Heart left ventricle (tissue), 16 donors: ENCODE results near the gene MAML3. TPM values are rescaled to one million over a fixed set of nuclear protein-coding genes. Genes with fewer than 3 reads are reported as not detected.

ENCODE experiments used
- ATAC-seq, 4 donors: fragments of 200-7000 bp; cut with Tn5 transposase; one replicate each; pipeline ENCODE4 v1.9.1; 2020 to 2022; ENCODE audit warnings: moderate library complexity in 4 of 4, mild to moderate bottlenecking in 3 of 4, moderate number of reproducible peaks in 1 of 4
- DNase-seq, 5 donors: peaks; one replicate each; pipeline ENCODE4 v3.0.0-alpha.2; 2020
- H3K27ac ChIP-seq, 12 donors: fragments of 200-600 bp; sonication (generic) in 4 of 12; one replicate each; pipeline versions ENCODE4 v1.5.0 to v1.8.0; 2016 to 2022; ENCODE audit warnings: mild to moderate bottlenecking in 2 of 12
- H3K27me3 ChIP-seq, 9 donors: fragments of 200-600 bp; sonication (generic) in 2 of 9; one replicate each; pipeline versions ENCODE4 v1.5.1 to v1.8.0; 2016 to 2022; ENCODE audit warnings: mild to moderate bottlenecking in 3 of 9
- H3K36me3 ChIP-seq, 9 donors: fragments of 200-600 bp; sonication (generic) in 2 of 9; one replicate each; pipeline versions ENCODE4 v1.5.0 to v1.8.0; 2018 to 2022; ENCODE audit warnings: mild to moderate bottlenecking in 2 of 9
- H3K4me1 ChIP-seq, 12 donors: fragments of 200-600 bp; sonication (generic) in 4 of 12; one replicate each; pipeline versions ENCODE4 v1.5.0 to v1.8.0; 2016 to 2022; ENCODE audit warnings: mild to moderate bottlenecking in 3 of 12
- H3K4me3 ChIP-seq, 12 donors: fragments of 200-600 bp; sonication (generic) in 4 of 12; one replicate each; pipeline versions ENCODE4 v1.5.0 to v1.8.0; 2017 to 2022; ENCODE audit warnings: mild to moderate bottlenecking in 9 of 12, moderate library complexity in 4 of 12
- H3K9me3 ChIP-seq, 12 donors: fragments of 200-600 bp; sonication (generic) in 4 of 12; one replicate each; pipeline versions ENCODE4 v1.5.0 to v1.8.0; 2016 to 2022; ENCODE audit warnings: mild to moderate bottlenecking in 1 of 12
- POLR2A ChIP-seq, 2 donors: fragments of 450-650 bp; IDR thresholded peaks; one replicate each; pipeline ENCODE4 v1.6.1; 2017; ENCODE audit warnings: antibody characterized with exemption in 2 of 2, mild to moderate bottlenecking in 2 of 2, moderate library complexity in 2 of 2
- WGBS, 4 donors: extraction: QIAGEN DNeasy Blood & Tissue Kit in 2 of 4; methylation state at CpG; one replicate each; pipeline versions ENCODE4 v1.1.5 to v1.1.7; 2013 to 2018; 5-methylcytosine and 5-hydroxymethylcytosine counted together
- intact Hi-C, 10 donors: fragments of 100-400 bp; cut with DNase I; formaldehyde crosslinking; loops; one replicate each; pipeline versions ENCODE4 v1.11.1 to v1.14.2; 2022
- polyA plus RNA-seq, 2 donors: library from polyadenylated mRNA; stranded (reverse); fragments of 200-250 nt; gene quantifications; one replicate each; pipeline ENCODE4 v1.2.3, GENCODE V29; 2013
- total RNA-seq, 9 donors: library from RNA; depleted of rRNA in 2 of 9; stranded (reverse); fragments of >200 nt in 2 of 9; fragmentation: NEBNext Ultra II Directional in 3 of 9; extraction: Animal tissue kit (Norgen Biotek cat#: 25700) in 3 of 9; gene quantifications; one replicate each; pipeline versions ENCODE4 v1.1.0 to v1.2.4, GENCODE V29; 2016 to 2023
- TF ChIP-seq, protein P1 (sequence below), 12 donors: fragments of 200-600 bp; sonication (generic) in 4 of 12; IDR thresholded peaks; one replicate each; pipeline versions ENCODE4 v1.5.0 to v1.8.0; 2018 to 2022; ENCODE audit warnings: antibody characterized with exemption in 12 of 12, mild to moderate bottlenecking in 5 of 12
- donor health status: ischemic (EF 13 %, LVEDD 7.1; RV severe dilation, severe dysfunction).
- donor health status: healthy with polysubstance abuse.
- donor health status: DM: no; HTN: yes; CAD: no.
- donor health status: DM: no; HTN: no; CAD: no.
- donor health status: ischemic (EF 25% LVEDD 6.9; RV normal size, moderate dysfunction).
- donor health status: ischemic (EF 25% LVEDD 5.7; RV mildly dilated, moderate dysfunction).
- donor health status: healthy.
- donor health status: DM: yes; HTN: yes; CAD: no.
- donor health status: ischemic (EF 35%, LVEDD 5.7; RV mildly dilated, moderate dysfunction).
- donor health status: nonischemic (EF 11% LVEDD 7.7; RV severe dilation, severe dysfunction).
- donor health status: DM: yes; HTN: yes; CAD: no.
- donor health status: PGD.
- donor health status: ischemic (EF 29% LVEDD 5.4; RV normal size, mild dysfunction).
- donor health status: nonischemic (EF 23%, LVEDD 6.1; RV moderate dilation, normal function).

Gene MAML3
- total and polyA plus RNA-seq, 11 donors = 0.76 to 5.9 (median 2.4) TPM

DNA sequence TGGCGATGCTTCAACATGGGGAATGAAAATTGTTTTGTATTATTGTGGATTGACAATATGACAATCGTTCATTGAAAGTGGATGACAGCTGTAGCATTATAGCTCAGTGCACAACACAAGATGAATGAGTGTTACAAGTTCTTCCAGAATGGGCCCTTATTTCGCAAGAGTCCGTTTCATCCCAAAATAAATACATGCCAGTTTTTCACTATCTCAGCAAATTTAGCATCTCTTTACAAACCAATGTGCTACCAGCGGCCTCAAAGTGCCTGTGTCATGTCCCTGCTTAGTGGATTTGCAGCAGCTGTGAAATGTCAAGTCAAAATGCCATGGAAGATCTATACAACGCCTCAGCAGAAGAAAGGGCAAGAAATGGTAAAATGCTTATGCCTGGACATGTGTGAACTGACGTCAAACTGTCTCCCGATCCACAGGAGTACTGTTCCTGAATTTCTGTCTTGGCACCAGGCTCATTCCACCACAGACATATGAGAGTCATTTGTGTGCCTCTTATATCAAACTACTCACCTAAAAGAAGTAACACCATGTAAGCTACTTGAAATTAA, 109.6 kb downstream of the MAML3 start:
- intact Hi-C loops = loop anchor here in 2 of 10 donors (10.0 kb wide), 2 partner anchors 110 to 310 kb away; partner anchors contain the start of gene MAML3 (in 1 of the 2)
- TF ChIP-seq, protein P1, sequence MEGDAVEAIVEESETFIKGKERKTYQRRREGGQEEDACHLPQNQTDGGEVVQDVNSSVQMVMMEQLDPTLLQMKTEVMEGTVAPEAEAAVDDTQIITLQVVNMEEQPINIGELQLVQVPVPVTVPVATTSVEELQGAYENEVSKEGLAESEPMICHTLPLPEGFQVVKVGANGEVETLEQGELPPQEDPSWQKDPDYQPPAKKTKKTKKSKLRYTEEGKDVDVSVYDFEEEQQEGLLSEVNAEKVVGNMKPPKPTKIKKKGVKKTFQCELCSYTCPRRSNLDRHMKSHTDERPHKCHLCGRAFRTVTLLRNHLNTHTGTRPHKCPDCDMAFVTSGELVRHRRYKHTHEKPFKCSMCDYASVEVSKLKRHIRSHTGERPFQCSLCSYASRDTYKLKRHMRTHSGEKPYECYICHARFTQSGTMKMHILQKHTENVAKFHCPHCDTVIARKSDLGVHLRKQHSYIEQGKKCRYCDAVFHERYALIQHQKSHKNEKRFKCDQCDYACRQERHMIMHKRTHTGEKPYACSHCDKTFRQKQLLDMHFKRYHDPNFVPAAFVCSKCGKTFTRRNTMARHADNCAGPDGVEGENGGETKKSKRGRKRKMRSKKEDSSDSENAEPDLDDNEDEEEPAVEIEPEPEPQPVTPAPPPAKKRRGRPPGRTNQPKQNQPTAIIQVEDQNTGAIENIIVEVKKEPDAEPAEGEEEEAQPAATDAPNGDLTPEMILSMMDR (IDR thresholded peaks at IDR 0.05) = no peak
- TF ChIP-seq POLR2A (IDR thresholded peaks at IDR 0.05) = no peak
- H3K4me1 ChIP-seq = peaks cover 0 to 47% (median 18%) of the 10 kb centered on the region in 12 donors

DNA sequence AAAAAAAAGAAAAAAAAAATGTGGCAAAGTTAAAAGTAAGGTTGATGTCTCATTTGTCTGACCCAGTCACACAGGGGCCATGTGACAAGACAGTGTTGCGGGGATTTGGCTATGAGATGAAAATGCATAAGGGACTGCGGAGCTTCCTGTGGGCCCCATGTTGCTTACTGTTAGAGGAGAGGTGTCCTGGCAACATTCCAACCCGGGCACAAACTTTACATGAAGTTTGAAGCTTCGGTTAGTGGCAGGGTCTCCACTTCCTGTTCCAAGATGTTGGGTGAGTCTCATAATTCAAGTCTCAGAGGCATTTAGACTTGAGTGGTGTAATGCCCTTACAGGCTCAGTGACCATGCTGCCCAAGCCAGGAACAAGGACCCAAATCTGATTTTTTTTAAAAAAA, 111.3 kb downstream of the MAML3 start:
- H3K4me3 ChIP-seq = no peak overlapping the region
- no peak overlapping the region for H3K27ac ChIP-seq
- peaks cover 0 to 29% (median 5%) of the 10 kb centered on the region in 12 donors for H3K4me1 ChIP-seq
- TF ChIP-seq POLR2A (IDR thresholded peaks at IDR 0.05) = no peak
- TF ChIP-seq, protein P1 (IDR thresholded peaks at IDR 0.05) = no peak
- ATAC-seq = no peak
- no peaks in the 10 kb centered on the region for H3K27me3 ChIP-seq
- 64 to 86% (median 79%) methylated on average over 4 of the region's 4 CpGs for WGBS, 4 donors
- no peaks in the 10 kb centered on the region for H3K9me3 ChIP-seq
- intact Hi-C loops = loop anchor here in 2 of 10 donors (10.0 kb wide), 2 partner anchors 112 to 308 kb away; partner anchors contain the start of gene MAML3 (in 1 of the 2)
- no peaks in the 10 kb centered on the region for H3K36me3 ChIP-seq
- no peak for DNase-seq

More for the DNA sequence above, 109.6 kb downstream of the MAML3 start:
- Histone ChIP-seq H3K9me3 (no peaks in the 10 kb centered on the region), H3K36me3 (no peaks in the 10 kb centered on the region), H3K27me3 (no peaks in the 10 kb centered on the region), H3K27ac (no peak overlapping the region), H3K4me3 (no peak overlapping the region)
- DNase-seq (no peak), ATAC-seq (no peak)
- 65 to 78% (median 72%) methylated on average over 8 of the region's 8 CpGs for WGBS, 4 donors

DNA sequence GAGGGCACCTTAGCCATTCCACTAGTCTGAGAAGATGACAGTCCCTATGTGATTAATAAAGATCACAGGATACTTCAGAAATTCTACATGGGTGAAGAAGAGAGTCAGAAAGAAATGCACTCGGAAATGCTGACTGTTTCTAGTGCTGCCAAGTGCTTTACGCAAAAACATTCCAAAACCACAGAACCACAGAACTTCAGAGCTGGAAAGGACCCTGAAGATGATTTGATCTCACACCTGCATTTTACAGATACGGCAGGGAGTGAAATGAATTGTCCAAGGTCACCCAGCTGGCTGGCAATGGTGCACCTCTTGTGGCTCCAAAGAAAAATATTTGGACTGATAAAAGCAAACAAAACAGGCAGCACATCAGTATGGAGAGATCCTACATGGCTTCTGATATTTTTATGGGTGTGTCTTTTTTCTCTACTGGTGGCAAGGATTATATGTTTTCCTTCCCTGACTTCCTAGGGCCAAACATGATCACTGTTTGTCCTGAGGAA, 115.9 kb downstream of the MAML3 start:
- Histone ChIP-seq H3K9me3 (no peaks in the 10 kb centered on the region), H3K4me3 (no peak overlapping the region), H3K27ac (no peak overlapping the region), H3K36me3 (no peaks in the 10 kb centered on the region), H3K27me3 (no peaks in the 10 kb centered on the region), H3K4me1 (peaks cover 0 to 11% (median 2%) of the 10 kb centered on the region in 12 donors)
- DNase-seq (no peak), ATAC-seq (no peak)
- intact Hi-C loops = no loop called here
- no peak for TF ChIP-seq POLR2A (IDR thresholded peaks at IDR 0.05)
- TF ChIP-seq, protein P1 (IDR thresholded peaks at IDR 0.05) = no peak
- WGBS, 4 donors = 63 to 83% (median 80%) methylated on average over 3 of the region's 3 CpGs

DNA sequence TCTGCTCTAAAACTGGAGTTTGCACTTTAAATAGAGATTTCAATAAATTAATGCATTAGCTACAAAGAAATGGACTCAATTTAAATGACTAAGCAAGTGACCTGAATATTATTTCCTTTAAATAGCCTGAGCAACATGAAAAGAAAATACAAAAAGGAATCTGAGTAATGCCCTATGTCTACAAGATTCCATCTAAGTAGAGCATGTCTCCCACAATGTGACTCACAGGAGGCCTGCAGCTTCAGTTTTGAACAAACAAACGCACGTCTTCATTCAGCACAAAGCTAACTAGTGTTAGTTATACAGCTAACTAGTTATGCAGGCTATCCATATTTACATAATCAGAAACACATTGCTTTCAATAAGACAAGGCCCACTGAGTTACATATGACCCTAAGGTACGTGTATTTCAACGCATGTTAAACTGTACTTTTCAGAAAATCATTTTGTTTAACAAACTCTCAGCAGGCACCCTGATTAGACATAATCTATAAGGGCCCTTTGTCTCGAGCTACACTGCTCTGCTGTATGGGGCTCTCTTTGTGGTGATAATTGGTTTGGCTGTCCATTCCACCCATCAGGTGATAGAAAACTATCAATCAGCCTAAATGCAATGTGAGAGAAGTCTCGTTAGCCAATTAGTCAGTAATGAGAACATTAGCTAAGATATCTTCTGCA, 116.5 kb downstream of the MAML3 start:
- no peak for ATAC-seq
- 89 to 94% (median 93%) methylated on average over 6 of the region's 6 CpGs for WGBS, 4 donors
- no peak for TF ChIP-seq POLR2A (IDR thresholded peaks at IDR 0.05)
- TF ChIP-seq, protein P1 (IDR thresholded peaks at IDR 0.05) = no peak
- Histone ChIP-seq H3K27me3 (no peaks in the 10 kb centered on the region), H3K27ac (no peak overlapping the region), H3K4me3 (no peak overlapping the region), H3K9me3 (no peaks in the 10 kb centered on the region), H3K36me3 (no peaks in the 10 kb centered on the region), H3K4me1 (peaks cover 0 to 11% (median 2%) of the 10 kb centered on the region in 12 donors)
- no peak for DNase-seq
- intact Hi-C loops = no loop called here
